Liver (tissue), 3 donors: ENCODE measurements around the gene NMNAT2.

ENCODE experiments used
- EGR1 ChIP-seq, 2 donors: IDR thresholded peaks; 2 replicates each; pipeline ENCODE4 v1.6.1; 2016 to 2018; ENCODE audit warnings: antibody characterized with exemption in 2 of 2, low read depth in 2 of 2
- FOXA1 ChIP-seq: IDR thresholded peaks from 2 replicates; pipeline ENCODE4 v1.6.1; 2016; ENCODE audit warnings: antibody characterized with exemption
- GABPA ChIP-seq, 2 donors: IDR thresholded peaks in 1 of 2; conservative IDR thresholded peaks in 1 of 2; 2 replicates each; pipeline ENCODE4 v1.6.1; 2016; ENCODE audit warnings: antibody characterized with exemption in 2 of 2, mild to moderate bottlenecking in 1 of 2, moderate library complexity in 1 of 2
- JUND ChIP-seq, 2 donors: IDR thresholded peaks; 2 replicates each; pipeline ENCODE4 v1.6.1; 2016; ENCODE audit warnings: antibody characterized with exemption in 2 of 2
- TF ChIP-seq, protein P1 (sequence below): fragments of 150-350 bp; IDR thresholded peaks from 2 replicates; pipeline ENCODE4 v1.5.1; 2017; ENCODE audit warnings: improper control_type of control experiment, low read depth, low read length; ENCODE audit not compliant: missing input control
- TF ChIP-seq, protein P2 (sequence below): IDR thresholded peaks from 2 replicates; pipeline ENCODE4 v1.6.1; 2016; ENCODE audit warnings: antibody characterized with exemption, mild to moderate bottlenecking
- donor health status: healthy.
- donor health status: healthy.

DNA sequence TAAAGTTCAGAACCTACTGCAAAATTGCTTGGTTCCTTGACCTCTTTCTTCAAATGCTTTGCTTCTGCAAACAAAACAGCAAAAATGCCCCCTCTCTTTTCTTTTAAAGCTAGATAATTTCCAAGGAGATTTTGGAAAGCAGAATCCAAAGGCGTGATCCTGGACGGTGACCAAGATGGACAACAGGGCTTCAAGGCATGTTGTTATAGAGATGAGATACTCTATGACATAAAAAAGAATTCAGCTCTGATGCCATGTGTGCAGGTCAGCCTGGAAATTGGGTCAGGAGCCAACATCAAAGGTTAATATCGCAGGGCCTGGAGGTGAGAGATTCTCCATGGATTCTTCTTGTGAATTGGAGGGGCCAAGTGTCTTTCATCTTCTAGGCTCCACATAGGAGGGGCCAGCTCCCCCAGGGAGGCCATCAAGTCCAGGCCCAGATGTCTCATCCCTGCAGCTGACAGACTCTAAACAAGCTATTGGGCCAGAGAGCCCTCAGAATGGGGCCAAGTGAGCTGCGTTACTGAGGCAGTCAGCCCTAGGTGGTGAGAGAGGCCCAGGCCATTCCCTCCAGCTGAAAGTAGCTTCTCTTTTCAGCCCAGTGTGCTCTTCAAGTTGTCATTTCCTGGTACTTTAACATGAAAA, 45.5 kb downstream of the NMNAT2 start:
- TF ChIP-seq, protein P1, sequence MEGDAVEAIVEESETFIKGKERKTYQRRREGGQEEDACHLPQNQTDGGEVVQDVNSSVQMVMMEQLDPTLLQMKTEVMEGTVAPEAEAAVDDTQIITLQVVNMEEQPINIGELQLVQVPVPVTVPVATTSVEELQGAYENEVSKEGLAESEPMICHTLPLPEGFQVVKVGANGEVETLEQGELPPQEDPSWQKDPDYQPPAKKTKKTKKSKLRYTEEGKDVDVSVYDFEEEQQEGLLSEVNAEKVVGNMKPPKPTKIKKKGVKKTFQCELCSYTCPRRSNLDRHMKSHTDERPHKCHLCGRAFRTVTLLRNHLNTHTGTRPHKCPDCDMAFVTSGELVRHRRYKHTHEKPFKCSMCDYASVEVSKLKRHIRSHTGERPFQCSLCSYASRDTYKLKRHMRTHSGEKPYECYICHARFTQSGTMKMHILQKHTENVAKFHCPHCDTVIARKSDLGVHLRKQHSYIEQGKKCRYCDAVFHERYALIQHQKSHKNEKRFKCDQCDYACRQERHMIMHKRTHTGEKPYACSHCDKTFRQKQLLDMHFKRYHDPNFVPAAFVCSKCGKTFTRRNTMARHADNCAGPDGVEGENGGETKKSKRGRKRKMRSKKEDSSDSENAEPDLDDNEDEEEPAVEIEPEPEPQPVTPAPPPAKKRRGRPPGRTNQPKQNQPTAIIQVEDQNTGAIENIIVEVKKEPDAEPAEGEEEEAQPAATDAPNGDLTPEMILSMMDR = no peak
- no peak for TF ChIP-seq EGR1 (IDR thresholded peaks at IDR 0.05; ENCODE audit: low read depth in 2 of 2)
- TF ChIP-seq, protein P2, sequence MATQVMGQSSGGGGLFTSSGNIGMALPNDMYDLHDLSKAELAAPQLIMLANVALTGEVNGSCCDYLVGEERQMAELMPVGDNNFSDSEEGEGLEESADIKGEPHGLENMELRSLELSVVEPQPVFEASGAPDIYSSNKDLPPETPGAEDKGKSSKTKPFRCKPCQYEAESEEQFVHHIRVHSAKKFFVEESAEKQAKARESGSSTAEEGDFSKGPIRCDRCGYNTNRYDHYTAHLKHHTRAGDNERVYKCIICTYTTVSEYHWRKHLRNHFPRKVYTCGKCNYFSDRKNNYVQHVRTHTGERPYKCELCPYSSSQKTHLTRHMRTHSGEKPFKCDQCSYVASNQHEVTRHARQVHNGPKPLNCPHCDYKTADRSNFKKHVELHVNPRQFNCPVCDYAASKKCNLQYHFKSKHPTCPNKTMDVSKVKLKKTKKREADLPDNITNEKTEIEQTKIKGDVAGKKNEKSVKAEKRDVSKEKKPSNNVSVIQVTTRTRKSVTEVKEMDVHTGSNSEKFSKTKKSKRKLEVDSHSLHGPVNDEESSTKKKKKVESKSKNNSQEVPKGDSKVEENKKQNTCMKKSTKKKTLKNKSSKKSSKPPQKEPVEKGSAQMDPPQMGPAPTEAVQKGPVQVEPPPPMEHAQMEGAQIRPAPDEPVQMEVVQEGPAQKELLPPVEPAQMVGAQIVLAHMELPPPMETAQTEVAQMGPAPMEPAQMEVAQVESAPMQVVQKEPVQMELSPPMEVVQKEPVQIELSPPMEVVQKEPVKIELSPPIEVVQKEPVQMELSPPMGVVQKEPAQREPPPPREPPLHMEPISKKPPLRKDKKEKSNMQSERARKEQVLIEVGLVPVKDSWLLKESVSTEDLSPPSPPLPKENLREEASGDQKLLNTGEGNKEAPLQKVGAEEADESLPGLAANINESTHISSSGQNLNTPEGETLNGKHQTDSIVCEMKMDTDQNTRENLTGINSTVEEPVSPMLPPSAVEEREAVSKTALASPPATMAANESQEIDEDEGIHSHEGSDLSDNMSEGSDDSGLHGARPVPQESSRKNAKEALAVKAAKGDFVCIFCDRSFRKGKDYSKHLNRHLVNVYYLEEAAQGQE = no peak
- TF ChIP-seq JUND (IDR thresholded peaks at IDR 0.05) = no peak
- TF ChIP-seq GABPA (IDR thresholded peaks at IDR 0.05 in 1 of 2, conservative IDR thresholded peaks at IDR 0.05 in 1 of 2) = no peak
- no peak for TF ChIP-seq FOXA1
